HEK293T (cell line): Measurements from ENCODE around the gene CPLX3.
A peak's percentile ranks its signal among the peaks of the same experiment; 100 is the strongest.

Experiments used
- CTCF ChIA-PET: fragments of 350-600 bp; formaldehyde crosslinking; extraction: SDS; loops from one replicate; lab custom pipeline; 2021; ENCODE audit warnings: antibody characterized with exemption, inconsistent platforms; lab: Yijun Ruan, JAX
- POLR2A ChIA-PET: fragments of 350-600 bp; formaldehyde crosslinking; extraction: SDS; loops from one replicate; lab custom pipeline; 2020; ENCODE audit warnings: antibody characterized with exemption, inconsistent platforms; lab: Yijun Ruan, JAX
- DNase-seq: peaks from one replicate; pipeline ENCODE4 v3.0.0; 2012; ENCODE audit warnings: mixed read lengths; ENCODE audit errors: extremely low spot score
- ARNT ChIP-seq: fragments of 450-650 bp; IDR thresholded peaks from 2 replicates; pipeline ENCODE4 v1.6.1; 2017; ENCODE audit warnings: mild to moderate bottlenecking
- BHLHE40 ChIP-seq: fragments of 450-650 bp; IDR thresholded peaks from 2 replicates; pipeline ENCODE4 v1.6.1; 2016; ENCODE audit warnings: mild to moderate bottlenecking, moderate library complexity, borderline replicate concordance
- CTBP1 ChIP-seq: fragments of 450-650 bp; IDR thresholded peaks from 2 replicates; pipeline ENCODE4 v1.6.1; 2016; ENCODE audit warnings: borderline replicate concordance
- ELF4 ChIP-seq: fragments of 450-650 bp; IDR thresholded peaks from 2 replicates; pipeline ENCODE4 v1.6.1; 2017; ENCODE audit warnings: antibody characterized with exemption
- FOXA1 ChIP-seq: fragments of 450-650 bp; IDR thresholded peaks from 2 replicates; pipeline ENCODE4 v1.6.1; 2016; ENCODE audit warnings: mild to moderate bottlenecking
- FOXK2 ChIP-seq: fragments of 450-650 bp; IDR thresholded peaks from 2 replicates; pipeline ENCODE4 v1.6.1; 2016; ENCODE audit warnings: mild to moderate bottlenecking
- FOXM1 ChIP-seq: fragments of 450-650 bp; IDR thresholded peaks from 2 replicates; pipeline ENCODE4 v1.6.1; 2017; ENCODE audit warnings: mild to moderate bottlenecking, borderline replicate concordance
- HDGF ChIP-seq: fragments of 450-650 bp; IDR thresholded peaks from 2 replicates; pipeline ENCODE4 v1.6.1; 2017; ENCODE audit warnings: antibody characterized with exemption, borderline replicate concordance
- L3MBTL2 ChIP-seq: fragments of 450-650 bp; conservative IDR thresholded peaks from 2 replicates; pipeline ENCODE4 v1.6.1; 2016; ENCODE audit warnings: mild to moderate bottlenecking
- LEF1 ChIP-seq: fragments of 450-650 bp; IDR thresholded peaks from 2 replicates; pipeline ENCODE4 v1.6.1; 2017; ENCODE audit warnings: mild to moderate bottlenecking, borderline replicate concordance
- NFRKB ChIP-seq: fragments of 450-650 bp; IDR thresholded peaks from 2 replicates; pipeline ENCODE4 v1.6.1; 2016; ENCODE audit warnings: mild to moderate bottlenecking, moderate library complexity
- SP1 ChIP-seq: fragments of 450-650 bp; IDR thresholded peaks from 2 replicates; pipeline ENCODE4 v1.6.1; 2017
- SUZ12 ChIP-seq: fragments of 450-650 bp; IDR thresholded peaks from 2 replicates; pipeline ENCODE4 v1.6.1; 2016; ENCODE audit warnings: mild to moderate bottlenecking
- TARDBP ChIP-seq: fragments of 450-650 bp; IDR thresholded peaks from 2 replicates; pipeline ENCODE4 v1.6.1; 2016
- ZNF384 ChIP-seq: fragments of 450-650 bp; IDR thresholded peaks from 2 replicates; pipeline ENCODE4 v1.6.1; 2016
- TF ChIP-seq, protein P1 (sequence below): fragments of 450-650 bp; IDR thresholded peaks from 2 replicates; pipeline ENCODE4 v1.6.1; 2016

The CPLX3 gene

DNA sequence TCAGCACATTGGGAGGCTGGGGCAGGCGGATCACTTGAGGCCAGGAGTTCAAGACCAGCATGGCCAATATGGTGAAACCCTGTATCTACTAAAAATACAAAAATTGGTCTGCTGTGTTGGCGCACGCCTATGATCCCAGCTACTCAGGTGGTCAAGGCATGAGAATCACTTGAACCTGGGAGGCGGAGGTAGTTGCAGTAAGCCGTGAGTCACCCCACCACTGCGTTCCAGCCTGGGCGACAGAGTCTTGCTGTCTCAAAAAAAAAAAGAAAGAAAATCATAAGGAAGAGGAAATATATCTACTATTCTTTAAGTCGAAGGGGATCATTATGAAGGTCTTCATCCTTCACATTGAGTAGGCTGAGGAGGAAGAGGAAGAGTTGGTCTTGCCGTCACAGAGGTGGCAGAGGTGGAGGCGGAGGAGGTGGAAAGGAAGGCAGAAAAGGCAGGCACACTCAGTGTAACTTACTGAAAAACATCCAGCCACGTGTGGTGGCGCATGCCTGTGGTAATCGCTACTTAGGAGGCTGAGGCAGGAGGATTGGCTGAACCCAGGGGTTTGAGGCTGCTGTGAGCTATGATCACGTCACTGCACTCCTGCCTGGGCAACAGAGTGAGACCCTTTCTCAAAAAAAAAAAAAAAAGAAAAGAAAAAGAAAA is 30.3 kb upstream of the CPLX3 start:
- TF ChIP-seq LEF1, result no peak
- no peak for TF ChIP-seq FOXK2
- TF ChIP-seq SUZ12, result no peak
- no peak for TF ChIP-seq NFRKB
- TF ChIP-seq ARNT, result no peak
- TF ChIP-seq, protein P1, sequence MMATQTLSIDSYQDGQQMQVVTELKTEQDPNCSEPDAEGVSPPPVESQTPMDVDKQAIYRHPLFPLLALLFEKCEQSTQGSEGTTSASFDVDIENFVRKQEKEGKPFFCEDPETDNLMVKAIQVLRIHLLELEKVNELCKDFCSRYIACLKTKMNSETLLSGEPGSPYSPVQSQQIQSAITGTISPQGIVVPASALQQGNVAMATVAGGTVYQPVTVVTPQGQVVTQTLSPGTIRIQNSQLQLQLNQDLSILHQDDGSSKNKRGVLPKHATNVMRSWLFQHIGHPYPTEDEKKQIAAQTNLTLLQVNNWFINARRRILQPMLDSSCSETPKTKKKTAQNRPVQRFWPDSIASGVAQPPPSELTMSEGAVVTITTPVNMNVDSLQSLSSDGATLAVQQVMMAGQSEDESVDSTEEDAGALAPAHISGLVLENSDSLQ, result no peak
- TF ChIP-seq ELF4, result no peak
- TF ChIP-seq FOXA1, result no peak
- TF ChIP-seq SP1, result no peak
- no peak for TF ChIP-seq FOXM1
- no peak for TF ChIP-seq BHLHE40
- TF ChIP-seq L3MBTL2, result no peak
- no peak for TF ChIP-seq ZNF384
- POLR2A ChIA-PET, result no interaction called here
- CTCF ChIA-PET, result interaction anchor here (0.8 to 2.6 kb wide), 3 partner anchors 8 to 25 kb away, joined by 3 to 12 read pairs (median 4); no protein-coding TSS in a partner anchor
- DNase-seq, result no peak

DNA sequence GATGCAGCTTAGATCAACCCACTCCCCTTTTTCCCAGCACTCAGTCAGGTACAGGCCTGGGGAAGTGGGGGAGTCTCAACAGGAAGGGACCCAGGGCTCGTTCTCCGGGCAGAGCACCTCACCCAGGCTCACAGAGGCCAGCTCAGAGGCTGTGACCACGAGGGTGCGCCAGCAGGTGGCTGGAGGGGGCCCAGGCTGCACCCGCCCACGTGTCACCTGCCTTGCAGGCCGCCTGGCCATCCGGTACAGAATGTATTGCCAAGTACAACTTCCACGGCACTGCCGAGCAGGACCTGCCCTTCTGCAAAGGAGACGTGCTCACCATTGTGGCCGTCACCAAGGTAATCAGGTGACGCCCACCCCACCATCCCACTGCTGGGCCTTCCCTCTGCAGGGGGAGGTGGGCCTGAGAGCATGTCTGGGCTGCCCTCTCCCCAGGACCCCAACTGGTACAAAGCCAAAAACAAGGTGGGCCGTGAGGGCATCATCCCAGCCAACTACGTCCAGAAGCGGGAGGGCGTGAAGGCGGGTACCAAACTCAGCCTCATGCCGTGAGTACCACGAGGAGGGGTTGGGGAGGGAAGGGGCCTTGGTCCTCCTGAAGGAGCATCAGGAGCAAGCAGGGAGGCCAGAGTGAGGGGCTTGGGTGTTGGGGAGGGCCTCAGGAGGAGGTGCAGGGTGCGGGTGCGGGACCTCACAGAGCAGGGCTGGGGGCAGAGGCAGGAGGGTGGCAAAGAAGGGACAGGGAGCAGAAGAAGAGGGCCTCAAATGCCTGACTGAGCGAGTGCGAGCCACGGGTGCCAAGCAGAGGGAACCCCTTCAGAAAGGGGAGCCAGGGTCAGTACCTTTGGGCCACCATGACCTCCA is 27.8 kb upstream of the CPLX3 start:
- POLR2A ChIA-PET, result no interaction called here
- TF ChIP-seq SUZ12 (no peak), FOXM1 (no peak), ARNT (no peak), HDGF (no peak), CTBP1 (no peak), NFRKB (no peak), FOXK2 (no peak), FOXA1 (no peak), LEF1 (no peak), BHLHE40 (no peak), ZNF384 (no peak), TARDBP (no peak), L3MBTL2 (no peak), ELF4 (no peak)
- TF ChIP-seq, protein P1, result no peak
- no peak for DNase-seq
- CTCF ChIA-PET, result interaction anchor here (0.9 to 1.5 kb wide), 10 partner anchors 11 to 167 kb away, joined by 3 to 11 read pairs (median 6); no protein-coding TSS in a partner anchor

DNA sequence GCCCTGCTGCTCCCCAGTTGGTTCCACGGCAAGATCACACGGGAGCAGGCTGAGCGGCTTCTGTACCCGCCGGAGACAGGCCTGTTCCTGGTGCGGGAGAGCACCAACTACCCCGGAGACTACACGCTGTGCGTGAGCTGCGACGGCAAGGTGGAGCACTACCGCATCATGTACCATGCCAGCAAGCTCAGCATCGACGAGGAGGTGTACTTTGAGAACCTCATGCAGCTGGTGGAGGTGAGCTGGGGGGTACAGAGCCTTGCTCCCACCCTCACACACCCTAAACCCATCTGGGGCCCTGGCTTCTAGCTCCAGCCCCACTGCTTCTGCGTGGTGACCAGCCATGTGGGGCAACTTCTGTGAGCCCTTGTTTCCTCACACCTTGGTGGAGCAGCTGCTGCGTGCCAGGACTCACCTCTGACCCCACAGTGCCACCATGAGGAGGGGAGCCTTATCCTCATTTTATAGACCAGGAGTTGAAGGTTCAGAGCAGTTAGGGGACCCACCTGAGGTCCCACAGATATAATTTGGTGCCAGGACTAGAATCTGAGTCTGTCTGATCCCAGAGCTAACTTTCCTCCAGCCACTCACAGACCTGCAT is 27.1 kb upstream of the CPLX3 start:
- POLR2A ChIA-PET, result interaction anchor here (0.6 to 0.8 kb wide), 3 partner anchors 10 to 40 kb away, joined by 3 read pairs; no protein-coding TSS in a partner anchor
- DNase-seq, result no peak
- no peak for TF ChIP-seq FOXM1
- no peak for TF ChIP-seq ZNF384
- no peak for TF ChIP-seq LEF1
- CTCF ChIA-PET, result interaction anchor here (0.7 to 1.5 kb wide), 13 partner anchors 9 to 168 kb away, joined by 3 to 11 read pairs (median 4); partner anchors contain the start of gene CSK

DNA sequence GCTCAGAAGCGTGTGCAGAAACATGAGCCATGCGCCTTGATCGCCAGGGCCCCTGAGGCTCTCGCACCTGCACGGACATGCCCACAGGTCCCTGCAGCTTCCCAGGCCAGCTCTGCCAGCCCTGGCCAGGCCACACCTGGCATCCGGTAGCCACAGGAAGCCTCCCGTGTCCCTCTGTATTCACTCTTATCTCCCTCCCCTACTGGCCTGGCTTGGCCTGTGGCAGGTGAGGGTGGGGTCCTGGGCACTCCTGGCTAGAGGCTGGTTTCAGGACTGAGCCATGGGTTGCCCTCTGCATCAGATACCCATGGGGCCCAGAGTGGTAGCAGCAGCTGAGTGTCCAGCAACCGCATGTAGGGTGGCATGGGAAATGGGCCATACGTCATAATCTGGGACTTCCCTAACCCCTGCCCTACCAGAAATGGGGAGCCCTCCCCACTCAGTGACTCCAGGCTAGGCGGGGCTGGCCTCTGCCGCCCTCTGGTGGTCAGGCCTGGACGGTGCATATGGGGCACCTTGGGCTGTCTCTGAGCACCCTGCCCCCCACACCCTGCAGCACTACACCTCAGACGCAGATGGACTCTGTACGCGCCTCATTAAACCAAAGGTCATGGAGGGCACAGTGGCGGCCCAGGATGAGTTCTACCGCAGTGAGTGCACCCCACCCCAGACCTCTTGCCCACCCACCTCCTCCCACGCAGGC is 26.4 kb upstream of the CPLX3 start:
- peak; percentile 96 for TF ChIP-seq HDGF
- TF ChIP-seq ARNT, result no peak
- ChIA-PET POLR2A (interaction anchor here (0.6 to 0.8 kb wide), 3 partner anchors 9 to 40 kb away, joined by 3 read pairs; no protein-coding TSS in a partner anchor), CTCF (interaction anchor here (0.7 to 1.5 kb wide), 17 partner anchors 8 to 168 kb away, joined by 3 to 11 read pairs (median 5); partner anchors contain the start of gene CSK)
- DNase-seq, result peak; percentile 93

- POLR2A ChIA-PET, result no interaction called here
- DNase-seq, result no peak
- CTCF ChIA-PET, result interaction anchor here (0.7 to 1.2 kb wide), 6 partner anchors 9 to 40 kb away, joined by 3 to 6 read pairs (median 4); no protein-coding TSS in a partner anchor
- TF ChIP-seq CTBP1, result no peak
- TF ChIP-seq FOXA1, result no peak
- TF ChIP-seq FOXM1, result no peak
- TF ChIP-seq HDGF, result no peak
- no peak for TF ChIP-seq NFRKB
- TF ChIP-seq SP1, result no peak
- no peak for TF ChIP-seq BHLHE40
- no peak for TF ChIP-seq SUZ12
Observed at GRCh38 chr15:74800559-74801094, 25.8 kb upstream of the CPLX3 start.

DNA sequence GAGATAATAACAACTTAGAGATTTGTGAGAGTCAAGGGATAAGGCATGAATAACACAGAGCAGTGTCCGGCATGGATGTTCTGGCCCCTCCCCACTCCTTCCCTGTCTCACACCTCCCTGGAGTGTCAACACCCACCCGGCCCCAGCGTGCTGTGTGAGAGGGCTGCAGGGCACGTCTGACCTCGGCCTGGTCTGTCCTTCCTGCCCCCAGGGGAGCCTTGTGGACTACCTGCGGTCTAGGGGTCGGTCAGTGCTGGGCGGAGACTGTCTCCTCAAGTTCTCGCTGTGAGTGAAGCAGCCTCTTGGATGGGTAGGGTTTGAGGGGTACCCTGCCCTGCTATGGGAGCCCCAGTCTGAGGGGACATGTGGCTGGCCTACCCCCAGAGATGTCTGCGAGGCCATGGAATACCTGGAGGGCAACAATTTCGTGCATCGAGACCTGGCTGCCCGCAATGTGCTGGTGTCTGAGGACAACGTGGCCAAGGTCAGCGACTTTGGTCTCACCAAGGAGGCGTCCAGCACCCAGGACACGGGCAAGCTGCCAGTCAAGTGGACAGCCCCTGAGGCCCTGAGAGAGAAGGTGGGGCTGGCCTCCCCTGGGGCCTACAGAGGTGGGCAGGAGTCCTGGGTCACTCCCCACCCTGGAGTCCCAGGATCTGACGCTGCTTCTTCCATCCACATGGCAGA is 25.0 kb upstream of the CPLX3 start:
- no peak for DNase-seq
- ChIA-PET CTCF (interaction anchor here (1.1 to 1.2 kb wide), 3 partner anchors 10 to 32 kb away, joined by 4 to 6 read pairs (median 5); no protein-coding TSS in a partner anchor), POLR2A (no interaction called here)
- TF ChIP-seq L3MBTL2, result no peak
- no peak for TF ChIP-seq ELF4
- TF ChIP-seq FOXK2, result no peak
- TF ChIP-seq FOXM1, result no peak
- no peak for TF ChIP-seq NFRKB
